Breast epithelium (tissue), 3 donors: ENCODE data around the gene PHOX2B.

Experiments
- POLR2A ChIP-seq: fragments of 450-650 bp; IDR thresholded peaks from one replicate; pipeline ENCODE4 v1.6.1; 2016; ENCODE audit warnings: antibody characterized with exemption, mild to moderate bottlenecking, moderate library complexity
- TF ChIP-seq, protein P1 (sequence below), 3 donors: fragments of 450-650 bp; IDR thresholded peaks; one replicate each; pipeline ENCODE4 v1.5.1; 2016 to 2017; ENCODE audit warnings: antibody characterized with exemption in 3 of 3, mild to moderate bottlenecking in 3 of 3, moderate library complexity in 3 of 3

DNA sequence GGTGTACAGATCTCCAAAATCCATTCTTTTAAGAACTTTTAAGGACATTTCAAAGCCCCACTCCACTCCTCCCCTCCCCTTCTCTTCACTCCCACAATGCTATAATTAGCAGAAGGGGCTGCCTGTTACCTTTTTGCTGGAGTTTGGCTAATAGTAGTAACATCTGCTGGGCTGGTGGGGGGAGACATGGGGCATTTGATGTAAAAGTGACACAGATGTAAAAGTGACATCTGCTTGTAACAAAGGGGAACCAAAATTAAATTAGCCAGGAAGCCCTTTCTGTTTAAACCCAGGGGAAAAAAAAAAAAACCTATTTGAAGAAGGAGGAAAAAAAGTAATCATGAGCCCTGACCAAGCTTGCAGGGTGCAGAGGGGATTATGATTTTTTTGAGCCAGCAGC, 5.4 kb upstream of the PHOX2B start:
- TF ChIP-seq, protein P1, sequence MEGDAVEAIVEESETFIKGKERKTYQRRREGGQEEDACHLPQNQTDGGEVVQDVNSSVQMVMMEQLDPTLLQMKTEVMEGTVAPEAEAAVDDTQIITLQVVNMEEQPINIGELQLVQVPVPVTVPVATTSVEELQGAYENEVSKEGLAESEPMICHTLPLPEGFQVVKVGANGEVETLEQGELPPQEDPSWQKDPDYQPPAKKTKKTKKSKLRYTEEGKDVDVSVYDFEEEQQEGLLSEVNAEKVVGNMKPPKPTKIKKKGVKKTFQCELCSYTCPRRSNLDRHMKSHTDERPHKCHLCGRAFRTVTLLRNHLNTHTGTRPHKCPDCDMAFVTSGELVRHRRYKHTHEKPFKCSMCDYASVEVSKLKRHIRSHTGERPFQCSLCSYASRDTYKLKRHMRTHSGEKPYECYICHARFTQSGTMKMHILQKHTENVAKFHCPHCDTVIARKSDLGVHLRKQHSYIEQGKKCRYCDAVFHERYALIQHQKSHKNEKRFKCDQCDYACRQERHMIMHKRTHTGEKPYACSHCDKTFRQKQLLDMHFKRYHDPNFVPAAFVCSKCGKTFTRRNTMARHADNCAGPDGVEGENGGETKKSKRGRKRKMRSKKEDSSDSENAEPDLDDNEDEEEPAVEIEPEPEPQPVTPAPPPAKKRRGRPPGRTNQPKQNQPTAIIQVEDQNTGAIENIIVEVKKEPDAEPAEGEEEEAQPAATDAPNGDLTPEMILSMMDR (IDR thresholded peaks at IDR 0.05) = no peak
- no peak for TF ChIP-seq POLR2A
